SK-N-SH treated with all-trans-retinoic acid at 6 μM for 48 hours (cell line): ENCODE data around the gene SYNDIG1.

Experiments
- ISL1 ChIP-seq: fragments of 250-450 bp; sonication (Bioruptor Pico); IDR thresholded peaks from 2 replicates; pipeline ENCODE4 v2.1.2; 2022; ENCODE audit warnings: mild to moderate bottlenecking, moderate library complexity
- OSR1 ChIP-seq: fragments of 250-450 bp; sonication (Bioruptor Pico); IDR thresholded peaks from 2 replicates; pipeline ENCODE4 v1.8.0; 2022; ENCODE audit warnings: moderate library complexity, mild to moderate bottlenecking, inconsistent platforms
- PATZ1 ChIP-seq: fragments of 250-450 bp; sonication (Bioruptor Pico); IDR thresholded peaks from 2 replicates; pipeline ENCODE4 v1.8.0; 2020; ENCODE audit warnings: mild to moderate bottlenecking, moderate library complexity, borderline replicate concordance
- PPARA ChIP-seq: fragments of 250-450 bp; sonication (Bioruptor Pico); IDR thresholded peaks from 2 replicates; pipeline ENCODE4 v1.5.0; 2020; ENCODE audit warnings: mild to moderate bottlenecking, borderline replicate concordance
- RARB ChIP-seq: fragments of 250-450 bp; sonication (Bioruptor Pico); IDR thresholded peaks from 2 replicates; pipeline ENCODE4 v1.8.0; 2021; ENCODE audit warnings: mild to moderate bottlenecking, moderate library complexity
- SNAI2 ChIP-seq: fragments of 250-450 bp; sonication (Bioruptor Pico); IDR thresholded peaks from 2 replicates; pipeline ENCODE4 v1.5.0; 2020; ENCODE audit warnings: mild to moderate bottlenecking, moderate library complexity
- TCF4 ChIP-seq: fragments of 250-450 bp; sonication (Bioruptor Pico); IDR thresholded peaks from 2 replicates; pipeline ENCODE4 v1.8.0; 2021; ENCODE audit warnings: mild to moderate bottlenecking, moderate library complexity, borderline replicate concordance
- TOX ChIP-seq: fragments of 250-450 bp; sonication (Bioruptor Pico); IDR thresholded peaks from 2 replicates; pipeline ENCODE4 v1.8.0; 2021; ENCODE audit warnings: mild to moderate bottlenecking, moderate library complexity, borderline replicate concordance
- TSHZ2 ChIP-seq: fragments of 250-450 bp; sonication (Bioruptor Pico); IDR thresholded peaks from 2 replicates; pipeline ENCODE4 v1.5.0; 2020; ENCODE audit warnings: mild to moderate bottlenecking, moderate library complexity
- ZC3H10 ChIP-seq: fragments of 250-450 bp; sonication (Bioruptor Pico); IDR thresholded peaks from 2 replicates; pipeline ENCODE4 v1.5.1; 2021; ENCODE audit warnings: mild to moderate bottlenecking, moderate library complexity
- ZFP30 ChIP-seq: fragments of 450-650 bp; formaldehyde crosslinking; IDR thresholded peaks from 2 replicates; pipeline ENCODE4 v1.5.0; 2022; ENCODE audit warnings: mild to moderate bottlenecking, moderate library complexity
- ZNF70 ChIP-seq: fragments of 450-650 bp; formaldehyde crosslinking; IDR thresholded peaks from 2 replicates; pipeline ENCODE4 v1.5.0; 2020; ENCODE audit warnings: mild to moderate bottlenecking, moderate library complexity
- ZNF8 ChIP-seq: fragments of 450-650 bp; formaldehyde crosslinking; IDR thresholded peaks from 2 replicates; pipeline ENCODE4 v1.5.0; 2020; ENCODE audit warnings: mild to moderate bottlenecking, moderate library complexity

DNA sequence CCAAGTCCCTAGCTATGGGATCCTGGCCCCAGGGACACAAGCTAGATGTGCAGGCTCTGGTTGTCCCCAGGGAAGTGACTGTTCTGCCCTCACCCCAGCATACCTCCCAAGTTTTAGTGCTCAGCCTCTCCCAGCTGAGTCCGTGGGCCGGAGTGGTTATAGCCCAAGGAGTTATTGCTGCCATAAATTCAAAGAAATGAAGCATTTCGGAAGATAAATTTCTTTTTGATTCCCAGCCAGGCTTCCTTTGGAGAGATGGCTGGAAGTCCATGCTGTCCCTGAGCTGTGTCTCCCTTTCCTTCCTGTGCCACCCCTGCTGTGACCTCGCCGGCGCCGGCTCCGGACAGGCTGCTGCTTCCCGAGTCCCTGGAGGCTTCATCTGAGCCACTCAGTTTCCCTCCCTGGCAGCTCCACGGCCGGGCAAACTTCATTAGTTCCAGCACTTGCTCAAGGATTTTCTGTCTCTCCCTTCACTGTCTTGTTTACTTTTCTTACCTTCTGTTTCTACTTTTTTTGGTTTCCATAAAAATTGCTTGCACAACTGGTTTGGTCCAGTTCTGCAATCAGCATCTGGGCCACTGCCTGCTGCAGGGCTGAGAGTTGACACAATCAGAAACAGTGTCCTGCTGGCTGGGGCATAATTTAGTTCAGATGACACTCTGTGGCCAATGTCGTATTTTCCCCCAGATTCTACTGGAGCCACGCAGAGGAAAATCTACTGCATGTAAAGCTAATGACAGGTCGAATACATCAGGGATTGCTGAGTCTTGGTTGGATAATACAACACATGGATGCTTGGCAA lies 225.5 kb downstream of the SYNDIG1 start:
- TF ChIP-seq ZNF8 (CRISPR knock-in tag) (no peak), OSR1 (CRISPR knock-in tag) (no peak), RARB (CRISPR knock-in tag) (no peak), PATZ1 (CRISPR knock-in tag) (no peak), SNAI2 (CRISPR knock-in tag) (no peak), PPARA (no peak), TCF4 (CRISPR knock-in tag) (no peak), ZC3H10 (no peak), ZFP30 (no peak), TSHZ2 (CRISPR knock-in tag) (no peak), TOX (CRISPR knock-in tag) (no peak), ZNF70 (CRISPR knock-in tag) (no peak), ISL1 (CRISPR knock-in tag) (no peak)
